OCI-LY3 (cell line): ENCODE measurements around the gene ALDH16A1.

Experiments used
- CTCF ChIP-seq: fragments of 200-600, 300-600 bp; sonication (generic); IDR thresholded peaks from 2 replicates; pipeline ENCODE4 v1.5.1; 2014; ENCODE audit warnings: antibody characterized with exemption, low read length, low read depth
- EZH2phosphoT487 ChIP-seq: fragments of 200-600 bp; shearing (Covaris generic); IDR thresholded peaks from 2 replicates; pipeline ENCODE4 v1.6.1; 2018; ENCODE audit warnings: antibody characterized with exemption, mixed run types, low read depth

GRCh38 chr19:49421039-49421877 lies 31.8 kb upstream of the ALDH16A1 start:
- no peak for TF ChIP-seq CTCF
- no peak for TF ChIP-seq EZH2phosphoT487
